PC-3 (cell line): ENCODE data around the gene STXBP5L.

Source experiments
- EZH2 ChIP-seq: fragments of 300-600 bp; sonication (generic); IDR thresholded peaks from one replicate; pipeline ENCODE4 v1.6.1; 2017; ENCODE audit warnings: antibody characterized with exemption, mild to moderate bottlenecking, low read length; ENCODE audit not compliant: unreplicated experiment
- EZH2phosphoT487 ChIP-seq: fragments of 300-600 bp; sonication (generic); IDR thresholded peaks from 2 replicates; pipeline ENCODE4 v1.6.1; 2018; ENCODE audit warnings: mild to moderate bottlenecking, antibody characterized with exemption, low read length, borderline replicate concordance
- TF ChIP-seq, protein P1 (sequence below): fragments of 300-600 bp; sonication (generic); conservative IDR thresholded peaks from 2 replicates; pipeline ENCODE4 v1.5.1; 2017; ENCODE audit warnings: antibody characterized with exemption, low read depth, mild to moderate bottlenecking, low read length

DNA sequence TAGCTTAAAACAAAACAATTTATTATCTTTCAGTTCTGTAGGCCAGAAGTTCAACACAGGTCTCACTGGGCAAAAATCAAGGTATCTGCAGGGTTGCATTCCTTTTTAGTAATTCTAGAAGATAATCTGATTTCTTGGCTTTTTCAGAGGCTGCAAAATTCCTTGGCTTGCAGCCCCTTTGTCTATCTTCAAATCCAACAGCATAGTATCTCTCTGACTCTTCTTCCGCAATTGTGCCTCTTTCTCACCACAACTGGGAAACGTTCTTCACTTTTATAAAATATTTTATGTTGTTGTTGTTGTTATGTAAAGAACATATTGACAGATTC lies 218.7 kb downstream of the STXBP5L start:
- TF ChIP-seq, protein P1, sequence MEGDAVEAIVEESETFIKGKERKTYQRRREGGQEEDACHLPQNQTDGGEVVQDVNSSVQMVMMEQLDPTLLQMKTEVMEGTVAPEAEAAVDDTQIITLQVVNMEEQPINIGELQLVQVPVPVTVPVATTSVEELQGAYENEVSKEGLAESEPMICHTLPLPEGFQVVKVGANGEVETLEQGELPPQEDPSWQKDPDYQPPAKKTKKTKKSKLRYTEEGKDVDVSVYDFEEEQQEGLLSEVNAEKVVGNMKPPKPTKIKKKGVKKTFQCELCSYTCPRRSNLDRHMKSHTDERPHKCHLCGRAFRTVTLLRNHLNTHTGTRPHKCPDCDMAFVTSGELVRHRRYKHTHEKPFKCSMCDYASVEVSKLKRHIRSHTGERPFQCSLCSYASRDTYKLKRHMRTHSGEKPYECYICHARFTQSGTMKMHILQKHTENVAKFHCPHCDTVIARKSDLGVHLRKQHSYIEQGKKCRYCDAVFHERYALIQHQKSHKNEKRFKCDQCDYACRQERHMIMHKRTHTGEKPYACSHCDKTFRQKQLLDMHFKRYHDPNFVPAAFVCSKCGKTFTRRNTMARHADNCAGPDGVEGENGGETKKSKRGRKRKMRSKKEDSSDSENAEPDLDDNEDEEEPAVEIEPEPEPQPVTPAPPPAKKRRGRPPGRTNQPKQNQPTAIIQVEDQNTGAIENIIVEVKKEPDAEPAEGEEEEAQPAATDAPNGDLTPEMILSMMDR, result no peak
- TF ChIP-seq EZH2, result no peak
- no peak for TF ChIP-seq EZH2phosphoT487
